Endodermal cell (in vitro differentiated cells): ENCODE data around the gene SRGAP3. TPM values are rescaled to one million over a fixed set of nuclear protein-coding genes. Genes with fewer than 3 reads are reported as not detected.

ENCODE experiments used
- DNase-seq: peaks from one replicate; pipeline ENCODE4 v3.0.0-alpha.2; 2017
- H3K27ac ChIP-seq: 2 replicates; pipeline ENCODE4 v1.5.1; 2013; ENCODE audit warnings: mild to moderate bottlenecking, low read depth, low read length, moderate library complexity
- H3K27me3 ChIP-seq: 2 replicates; pipeline ENCODE4 v1.6.1; 2013; ENCODE audit warnings: mild to moderate bottlenecking, low read length, moderate library complexity; ENCODE audit not compliant: insufficient read depth, control insufficient read depth, poor library complexity, severe bottlenecking
- H3K36me3 ChIP-seq: 2 replicates; pipeline ENCODE4 v1.7.0; 2013; ENCODE audit warnings: mild to moderate bottlenecking, low read length, moderate library complexity; ENCODE audit not compliant: control insufficient read depth, insufficient read depth
- H3K4me1 ChIP-seq: one replicate; pipeline ENCODE4 v1.7.0; 2013; ENCODE audit warnings: low read length; ENCODE audit not compliant: control insufficient read depth, insufficient read depth
- H3K4me3 ChIP-seq: 2 replicates; pipeline ENCODE4 v1.5.1; 2013; ENCODE audit warnings: mild to moderate bottlenecking, low read length, moderate library complexity
- H3K9ac ChIP-seq: 2 replicates; pipeline ENCODE4 v1.6.1; 2013; ENCODE audit warnings: mild to moderate bottlenecking, low read length, moderate library complexity; ENCODE audit not compliant: poor library complexity, severe bottlenecking; ENCODE audit errors: extremely low read depth
- H3K9me3 ChIP-seq: 2 replicates; pipeline ENCODE4 v1.6.1; 2013; ENCODE audit warnings: mild to moderate bottlenecking, low read length, moderate library complexity; ENCODE audit not compliant: control insufficient read depth
- H3K27ac Mint-ChIP-seq: 2 replicates; pipeline ENCODE4 v1.8.0; 2020; ENCODE audit warnings: mixed read lengths
- H3K27me3 Mint-ChIP-seq: 2 replicates; pipeline ENCODE4 v1.8.0; 2021; ENCODE audit warnings: mild to moderate bottlenecking, mixed read lengths; ENCODE audit not compliant: insufficient read depth
- H3K36me3 Mint-ChIP-seq: 2 replicates; pipeline ENCODE4 v1.8.0; 2020; ENCODE audit warnings: low read depth, mixed read lengths
- H3K4me1 Mint-ChIP-seq: 2 replicates; pipeline ENCODE4 v1.8.0; 2020; ENCODE audit warnings: mixed read lengths
- H3K4me3 Mint-ChIP-seq: 2 replicates; pipeline ENCODE4 v1.8.0; 2020; ENCODE audit warnings: mild to moderate bottlenecking, moderate library complexity, mixed read lengths
- H3K9me3 Mint-ChIP-seq: 2 replicates; pipeline ENCODE4 v1.8.0; 2020; ENCODE audit warnings: mild to moderate bottlenecking, mixed read lengths
- CTCF ChIP-seq: fragments of 200-600 bp; sonication (generic); conservative IDR thresholded peaks from 2 replicates; pipeline ENCODE4 v1.5.0; 2021; ENCODE audit warnings: antibody characterized with exemption, mild to moderate bottlenecking
- WGBS, 2 experiments: methylation state at CpG; one replicate each; pipeline versions ENCODE4 v1.1.5 to v1.1.7; 2013; ENCODE audit warnings: missing lambda C conversion rate in 2 of 2, mixed read lengths in 1 of 2; ENCODE audit not compliant: insufficient coverage in 1 of 2, insufficient read length in 1 of 2; 5-methylcytosine and 5-hydroxymethylcytosine counted together
- total RNA-seq, 2 donors: library from RNA; stranded (reverse); fragmentation: NEBNext Ultra II Directional in 1 of 2; extraction: Animal tissue kit (Norgen Biotek cat#: 25700) in 1 of 2; gene quantifications; 2 replicates in 1 of 2; 3 replicates in 1 of 2; pipeline ENCODE4 v1.2.1, GENCODE V29; 2021

Gene SRGAP3
- total RNA-seq, 2 donors from 2014 or later: 5.0 to 8.1 TPM

DNA sequence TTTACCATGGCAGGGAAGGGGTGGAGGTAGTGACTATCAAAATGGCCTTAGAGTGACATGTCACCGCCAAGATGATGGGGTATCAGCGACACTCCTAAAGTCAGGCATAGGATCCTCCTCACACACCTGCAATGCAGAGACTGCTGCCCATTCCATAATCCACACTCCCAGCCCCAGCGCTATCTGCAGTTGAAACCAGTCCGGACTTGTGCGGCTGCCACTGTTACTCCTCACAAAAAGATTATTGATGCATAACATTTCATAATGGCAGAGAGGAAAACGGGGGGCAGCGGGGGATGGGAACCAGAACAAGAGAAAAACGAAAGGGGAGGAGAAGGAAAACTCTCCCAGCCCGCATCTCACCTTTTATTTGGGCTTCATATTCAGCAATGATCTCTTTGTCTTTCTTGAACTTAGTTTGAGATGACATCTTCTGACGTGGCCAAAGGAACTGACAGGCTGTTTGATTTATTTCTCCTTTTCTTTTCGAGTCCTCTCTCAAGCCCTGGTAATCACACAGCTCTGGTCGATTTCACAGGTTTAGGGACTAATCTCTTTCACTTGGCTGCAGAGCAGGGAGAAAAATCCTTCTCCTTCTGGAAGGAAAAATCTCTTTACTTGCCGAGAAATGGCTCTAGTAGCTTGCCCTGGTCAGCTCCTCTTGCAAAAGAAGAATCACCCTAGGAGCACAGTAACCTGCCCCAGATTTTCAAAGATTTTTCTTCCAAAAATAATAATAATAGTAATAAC, 749 bp downstream of the SRGAP3 start:
- Mint-ChIP-seq H3K4me3 (peak overlapping the region; percentile 63), H3K9me3 (no peaks in the 10 kb centered on the region), H3K27ac (peak overlapping the region; percentile 72), H3K36me3 (no peaks in the 10 kb centered on the region), H3K27me3 (peaks cover 15% of the 10 kb centered on the region), H3K4me1 (peaks cover 27% of the 10 kb centered on the region)
- 29 to 44% methylated on average over 7 to 13 of the region's 13 CpGs for WGBS, 2 experiments
- H3K36me3 ChIP-seq: no peaks in the 10 kb centered on the region
- no peak overlapping the region for H3K9ac ChIP-seq
- H3K4me3 ChIP-seq: peak overlapping the region; percentile 84
- H3K27ac ChIP-seq: peak overlapping the region; percentile 67
- no peaks in the 10 kb centered on the region for H3K9me3 ChIP-seq
- H3K27me3 ChIP-seq: peaks cover 13% of the 10 kb centered on the region
- no peak for TF ChIP-seq CTCF
- H3K4me1 ChIP-seq: peaks cover 4% of the 10 kb centered on the region
- peak; percentile 54 for DNase-seq

- TF ChIP-seq CTCF: no peak
- H3K4me1 Mint-ChIP-seq: peaks cover 27% of the 10 kb centered on the region
- Histone ChIP-seq H3K9ac (no peak overlapping the region), H3K36me3 (no peaks in the 10 kb centered on the region), H3K27ac (peak overlapping the region; percentile 67), H3K4me3 (peak overlapping the region; percentile 84), H3K27me3 (peaks cover 13% of the 10 kb centered on the region), H3K4me1 (peaks cover 4% of the 10 kb centered on the region), H3K9me3 (no peaks in the 10 kb centered on the region)
- no peaks in the 10 kb centered on the region for H3K36me3 Mint-ChIP-seq
- peak; percentile 51 for DNase-seq
- H3K4me3 Mint-ChIP-seq: peak overlapping the region; percentile 63
- 75 to 82% methylated on average over 13 to 18 of the region's 19 CpGs for WGBS, 2 experiments
- peaks cover 15% of the 10 kb centered on the region for H3K27me3 Mint-ChIP-seq
- H3K9me3 Mint-ChIP-seq: no peaks in the 10 kb centered on the region
- H3K27ac Mint-ChIP-seq: no peak overlapping the region
These were observed 1.4 kb downstream of the SRGAP3 start for GRCh38 chr3:9247941-9248521.

GRCh38 chr3:9247361-9247940, 2.0 kb downstream of the SRGAP3 start:
- no peak overlapping the region for H3K9ac ChIP-seq

More at GRCh38 chr3:9247361-9247940, 2.0 kb downstream of the SRGAP3 start:
- peak overlapping the region; percentile 84 for H3K4me3 ChIP-seq
- peak; percentile 50 for DNase-seq
- H3K4me1 ChIP-seq: peaks cover 4% of the 10 kb centered on the region
- Mint-ChIP-seq H3K4me1 (peaks cover 27% of the 10 kb centered on the region), H3K36me3 (no peaks in the 10 kb centered on the region), H3K27ac (no peak overlapping the region), H3K27me3 (peaks cover 18% of the 10 kb centered on the region), H3K4me3 (no peak overlapping the region), H3K9me3 (no peaks in the 10 kb centered on the region)
- 51 to 75% methylated on average over 8 to 12 of the region's 12 CpGs for WGBS, 2 experiments
- peaks cover 13% of the 10 kb centered on the region for H3K27me3 ChIP-seq
- no peaks in the 10 kb centered on the region for H3K36me3 ChIP-seq
- no peaks in the 10 kb centered on the region for H3K9me3 ChIP-seq
- TF ChIP-seq CTCF: no peak
- H3K27ac ChIP-seq: peak overlapping the region; percentile 67
